HepG2 (cell line): ENCODE results near the gene TRH.

Experiments
- ELF1 ChIP-seq: sonication (generic); formaldehyde crosslinking; IDR thresholded peaks from 2 replicates; pipeline ENCODE4 v1.4.0; 2020; ENCODE audit warnings: missing genetic modification reagents
- RELA ChIP-seq: sonication (generic); formaldehyde crosslinking; IDR thresholded peaks from 2 replicates; pipeline ENCODE4 v1.4.0; 2020; ENCODE audit warnings: missing genetic modification reagents
- TF ChIP-seq, protein P1 (sequence below): sonication (generic); formaldehyde crosslinking; conservative IDR thresholded peaks from 2 replicates; pipeline ENCODE4 v1.8.1; 2023; ENCODE audit warnings: missing genetic modification reagents

DNA sequence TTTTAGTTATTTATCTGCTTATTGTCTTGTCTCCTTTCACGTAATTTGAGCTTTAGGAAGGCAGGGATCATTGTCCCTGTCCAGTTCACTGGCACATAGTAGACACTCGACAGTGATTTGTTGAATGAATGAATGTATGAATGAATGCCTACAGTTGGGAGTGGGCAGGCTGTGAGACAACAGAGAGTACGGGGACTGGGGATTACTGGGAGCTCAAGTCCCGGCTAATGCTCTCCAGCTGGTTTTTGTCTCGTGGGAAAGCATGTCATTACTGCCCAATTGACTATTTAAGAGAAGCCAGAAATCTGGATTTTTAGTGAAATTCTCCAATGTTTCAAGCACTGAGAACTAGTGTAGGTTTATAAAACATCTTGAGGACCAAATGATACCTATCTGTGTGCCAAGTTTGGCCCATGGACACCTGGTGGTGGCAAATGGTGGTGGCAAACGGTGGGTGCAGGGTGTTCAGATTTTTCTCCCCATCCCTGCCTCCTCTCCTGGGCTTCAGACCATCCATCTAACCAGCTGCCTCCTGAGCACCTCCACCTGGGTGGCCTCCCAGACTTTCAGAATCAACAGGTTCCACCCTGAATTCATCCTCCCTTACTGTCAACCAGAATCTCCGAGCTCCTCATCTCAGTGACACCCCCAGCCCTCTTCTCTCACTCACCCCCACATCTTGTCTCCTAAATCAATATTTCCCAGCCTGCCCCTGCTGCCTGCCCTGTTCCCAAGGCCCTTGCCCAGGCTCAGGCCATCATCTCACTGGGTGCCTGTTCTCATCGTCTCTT, 36.2 kb upstream of the TRH start:
- TF ChIP-seq RELA (CRISPR knock-in tag) (no peak), ELF1 (CRISPR knock-in tag) (no peak)
- TF ChIP-seq, protein P1, sequence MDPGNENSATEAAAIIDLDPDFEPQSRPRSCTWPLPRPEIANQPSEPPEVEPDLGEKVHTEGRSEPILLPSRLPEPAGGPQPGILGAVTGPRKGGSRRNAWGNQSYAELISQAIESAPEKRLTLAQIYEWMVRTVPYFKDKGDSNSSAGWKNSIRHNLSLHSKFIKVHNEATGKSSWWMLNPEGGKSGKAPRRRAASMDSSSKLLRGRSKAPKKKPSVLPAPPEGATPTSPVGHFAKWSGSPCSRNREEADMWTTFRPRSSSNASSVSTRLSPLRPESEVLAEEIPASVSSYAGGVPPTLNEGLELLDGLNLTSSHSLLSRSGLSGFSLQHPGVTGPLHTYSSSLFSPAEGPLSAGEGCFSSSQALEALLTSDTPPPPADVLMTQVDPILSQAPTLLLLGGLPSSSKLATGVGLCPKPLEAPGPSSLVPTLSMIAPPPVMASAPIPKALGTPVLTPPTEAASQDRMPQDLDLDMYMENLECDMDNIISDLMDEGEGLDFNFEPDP (CRISPR knock-in tag), result no peak
